Endodermal cell (in vitro differentiated cells): ENCODE results near the gene CD81. TPM values are rescaled to one million over a fixed set of nuclear protein-coding genes. Genes with fewer than 3 reads are reported as not detected.

Experiments
- DNase-seq: peaks from one replicate; pipeline ENCODE4 v3.0.0-alpha.2; 2017
- H3K27ac ChIP-seq: 2 replicates; pipeline ENCODE4 v1.5.1; 2013; ENCODE audit warnings: mild to moderate bottlenecking, low read depth, low read length, moderate library complexity
- H3K27me3 ChIP-seq: 2 replicates; pipeline ENCODE4 v1.6.1; 2013; ENCODE audit warnings: mild to moderate bottlenecking, low read length, moderate library complexity; ENCODE audit not compliant: insufficient read depth, control insufficient read depth, poor library complexity, severe bottlenecking
- H3K36me3 ChIP-seq: 2 replicates; pipeline ENCODE4 v1.7.0; 2013; ENCODE audit warnings: mild to moderate bottlenecking, low read length, moderate library complexity; ENCODE audit not compliant: control insufficient read depth, insufficient read depth
- H3K4me1 ChIP-seq: one replicate; pipeline ENCODE4 v1.7.0; 2013; ENCODE audit warnings: low read length; ENCODE audit not compliant: control insufficient read depth, insufficient read depth
- H3K4me3 ChIP-seq: 2 replicates; pipeline ENCODE4 v1.5.1; 2013; ENCODE audit warnings: mild to moderate bottlenecking, low read length, moderate library complexity
- H3K9ac ChIP-seq: 2 replicates; pipeline ENCODE4 v1.6.1; 2013; ENCODE audit warnings: mild to moderate bottlenecking, low read length, moderate library complexity; ENCODE audit not compliant: poor library complexity, severe bottlenecking; ENCODE audit errors: extremely low read depth
- H3K9me3 ChIP-seq: 2 replicates; pipeline ENCODE4 v1.6.1; 2013; ENCODE audit warnings: mild to moderate bottlenecking, low read length, moderate library complexity; ENCODE audit not compliant: control insufficient read depth
- H3K27ac Mint-ChIP-seq: 2 replicates; pipeline ENCODE4 v1.8.0; 2020; ENCODE audit warnings: mixed read lengths
- H3K27me3 Mint-ChIP-seq: 2 replicates; pipeline ENCODE4 v1.8.0; 2021; ENCODE audit warnings: mild to moderate bottlenecking, mixed read lengths; ENCODE audit not compliant: insufficient read depth
- H3K36me3 Mint-ChIP-seq: 2 replicates; pipeline ENCODE4 v1.8.0; 2020; ENCODE audit warnings: low read depth, mixed read lengths
- H3K4me1 Mint-ChIP-seq: 2 replicates; pipeline ENCODE4 v1.8.0; 2020; ENCODE audit warnings: mixed read lengths
- H3K4me3 Mint-ChIP-seq: 2 replicates; pipeline ENCODE4 v1.8.0; 2020; ENCODE audit warnings: mild to moderate bottlenecking, moderate library complexity, mixed read lengths
- H3K9me3 Mint-ChIP-seq: 2 replicates; pipeline ENCODE4 v1.8.0; 2020; ENCODE audit warnings: mild to moderate bottlenecking, mixed read lengths
- WGBS, 2 experiments: methylation state at CpG; one replicate each; pipeline versions ENCODE4 v1.1.5 to v1.1.7; 2013; ENCODE audit warnings: missing lambda C conversion rate in 2 of 2, mixed read lengths in 1 of 2; ENCODE audit not compliant: insufficient coverage in 1 of 2, insufficient read length in 1 of 2; 5-methylcytosine and 5-hydroxymethylcytosine counted together
- long read RNA-seq, 4 experiments: library from polyadenylated mRNA in 2 of 4; library from RNA in 1 of 4; library from capped mRNA in 1 of 4; stranded (forward) in 3 of 4; unstranded in 1 of 4; transcript quantifications; one replicate each; pipeline ENCODE4 v2.0.0, GENCODE V29; 2020 to 2021; ENCODE audit warnings: inconsistent platforms in 1 of 4
- polyA plus RNA-seq, 2 experiments: library from polyadenylated mRNA; stranded (reverse); fragments of 50-300 nt; gene quantifications; one replicate each; pipeline ENCODE4 v1.2.3, GENCODE V29; 2013
- total RNA-seq, 2 donors: library from RNA; stranded (reverse); fragmentation: NEBNext Ultra II Directional in 1 of 2; extraction: Animal tissue kit (Norgen Biotek cat#: 25700) in 1 of 2; gene quantifications; 2 replicates in 1 of 2; 3 replicates in 1 of 2; pipeline ENCODE4 v1.2.1, GENCODE V29; 2021
- TF ChIP-seq, protein P1 (sequence below): fragments of 200-600 bp; sonication (generic); conservative IDR thresholded peaks from 2 replicates; pipeline ENCODE4 v1.5.0; 2021; ENCODE audit warnings: antibody characterized with exemption, mild to moderate bottlenecking

The CD81 gene, protein sequence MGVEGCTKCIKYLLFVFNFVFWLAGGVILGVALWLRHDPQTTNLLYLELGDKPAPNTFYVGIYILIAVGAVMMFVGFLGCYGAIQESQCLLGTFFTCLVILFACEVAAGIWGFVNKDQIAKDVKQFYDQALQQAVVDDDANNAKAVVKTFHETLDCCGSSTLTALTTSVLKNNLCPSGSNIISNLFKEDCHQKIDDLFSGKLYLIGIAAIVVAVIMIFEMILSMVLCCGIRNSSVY
- 100 to 1,000 TPM; 275 to 331 TPM for total RNA-seq
- polyA plus RNA-seq (2013, experiment 1 of 2): 204 TPM
- polyA plus RNA-seq (2013, experiment 2 of 2): 188 TPM
- long read RNA-seq, experiment 1, transcript CD81-201 (8 exons, 1,520 nt): major isoform, 164 of 223 reads
- long read RNA-seq, experiment 1, transcript CD81-207 (6 exons, 890 nt): minor isoform, 7 of 223 reads
- long read RNA-seq, experiment 1, partial matches to known transcripts: 21 of 223 reads
- long read RNA-seq, experiment 1, other reads (novel, unspliced or antisense): 27 of 223 reads
- long read RNA-seq, experiment 2, transcript CD81-201 (8 exons, 1,520 nt): major isoform, 445 of 461 reads
- long read RNA-seq, experiment 2, partial matches to known transcripts: 9 of 461 reads
- long read RNA-seq, experiment 2, other reads (novel, unspliced or antisense): 4 of 461 reads
- long read RNA-seq, experiment 3, transcript CD81-204 (5 exons, 940 nt): major isoform, 6 of 16 reads
- long read RNA-seq, experiment 3, partial matches to known transcripts: 3 of 16 reads
- long read RNA-seq, experiment 3, other reads (novel, unspliced or antisense): 2 of 16 reads
- long read RNA-seq, experiment 4, partial matches to known transcripts: 0 of 2 reads
- long read RNA-seq, experiment 4, other reads (novel, unspliced or antisense): 1 of 2 reads

DNA sequence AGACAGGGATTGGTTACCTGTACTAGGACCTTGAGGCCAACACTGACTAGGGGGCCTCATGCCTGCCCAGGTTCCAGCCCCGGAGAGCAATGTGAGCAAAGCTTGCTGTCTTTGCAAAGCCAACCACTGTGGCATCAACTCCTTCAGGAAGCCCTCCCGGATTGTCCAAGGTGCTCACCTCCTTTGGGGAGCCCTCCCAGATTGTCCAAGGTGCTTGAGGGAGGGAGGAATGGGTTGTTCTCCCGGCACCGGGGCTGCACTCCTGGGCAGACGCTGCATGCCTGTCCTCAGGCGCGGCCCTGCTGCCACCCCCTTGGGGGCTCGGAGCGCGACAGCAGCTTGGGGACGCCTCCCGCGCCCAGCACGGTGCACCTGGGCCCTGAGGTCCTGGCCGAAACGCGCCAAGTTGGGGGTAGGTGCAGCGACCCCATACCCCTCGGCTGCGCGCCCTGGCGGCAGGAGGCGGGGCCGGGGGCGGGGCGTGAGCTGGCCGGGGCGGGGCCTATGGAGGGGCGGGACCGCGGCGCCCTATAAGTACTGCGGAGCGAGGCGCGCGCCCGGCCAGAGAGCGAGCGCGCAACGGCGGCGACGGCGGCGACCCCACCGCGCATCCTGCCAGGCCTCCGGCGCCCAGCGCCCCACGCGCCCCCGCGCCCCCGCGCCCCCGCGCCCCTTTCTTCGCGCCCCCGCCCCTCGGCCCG lies at the start of gene CD81:
Gene CD81, plus strand, starts transcription at position 560 of the 701 bp plus-strand sequence. CDS start 240 bp downstream, outside the sequence.
- H3K9ac ChIP-seq: peak within 1 kb of the TSS; percentile 88
- WGBS, 2 experiments: 8 to 100% methylated on average over 1 to 55 of the region's 65 CpGs
- Mint-ChIP-seq H3K27me3 (peaks cover 2% of the 10 kb centered on the region), H3K36me3 (peaks cover 6% of the 10 kb centered on the region), H3K4me1 (peaks cover 13% of the 10 kb centered on the region), H3K4me3 (peak within 1 kb of the TSS; percentile 87), H3K9me3 (no peaks in the 10 kb centered on the region), H3K27ac (peak within 1 kb of the TSS; percentile 90)
- TF ChIP-seq, protein P1, sequence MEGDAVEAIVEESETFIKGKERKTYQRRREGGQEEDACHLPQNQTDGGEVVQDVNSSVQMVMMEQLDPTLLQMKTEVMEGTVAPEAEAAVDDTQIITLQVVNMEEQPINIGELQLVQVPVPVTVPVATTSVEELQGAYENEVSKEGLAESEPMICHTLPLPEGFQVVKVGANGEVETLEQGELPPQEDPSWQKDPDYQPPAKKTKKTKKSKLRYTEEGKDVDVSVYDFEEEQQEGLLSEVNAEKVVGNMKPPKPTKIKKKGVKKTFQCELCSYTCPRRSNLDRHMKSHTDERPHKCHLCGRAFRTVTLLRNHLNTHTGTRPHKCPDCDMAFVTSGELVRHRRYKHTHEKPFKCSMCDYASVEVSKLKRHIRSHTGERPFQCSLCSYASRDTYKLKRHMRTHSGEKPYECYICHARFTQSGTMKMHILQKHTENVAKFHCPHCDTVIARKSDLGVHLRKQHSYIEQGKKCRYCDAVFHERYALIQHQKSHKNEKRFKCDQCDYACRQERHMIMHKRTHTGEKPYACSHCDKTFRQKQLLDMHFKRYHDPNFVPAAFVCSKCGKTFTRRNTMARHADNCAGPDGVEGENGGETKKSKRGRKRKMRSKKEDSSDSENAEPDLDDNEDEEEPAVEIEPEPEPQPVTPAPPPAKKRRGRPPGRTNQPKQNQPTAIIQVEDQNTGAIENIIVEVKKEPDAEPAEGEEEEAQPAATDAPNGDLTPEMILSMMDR: no peak
- no peaks in the 10 kb centered on the region for H3K4me1 ChIP-seq
- peak within 1 kb of the TSS; percentile 49 for H3K27ac ChIP-seq
- DNase-seq: peak; percentile 88
- H3K4me3 ChIP-seq: peak within 1 kb of the TSS; percentile 96
- no peaks in the 10 kb centered on the region for H3K9me3 ChIP-seq
- H3K36me3 ChIP-seq: no peaks in the 10 kb centered on the region
- no peaks in the 10 kb centered on the region for H3K27me3 ChIP-seq

DNA sequence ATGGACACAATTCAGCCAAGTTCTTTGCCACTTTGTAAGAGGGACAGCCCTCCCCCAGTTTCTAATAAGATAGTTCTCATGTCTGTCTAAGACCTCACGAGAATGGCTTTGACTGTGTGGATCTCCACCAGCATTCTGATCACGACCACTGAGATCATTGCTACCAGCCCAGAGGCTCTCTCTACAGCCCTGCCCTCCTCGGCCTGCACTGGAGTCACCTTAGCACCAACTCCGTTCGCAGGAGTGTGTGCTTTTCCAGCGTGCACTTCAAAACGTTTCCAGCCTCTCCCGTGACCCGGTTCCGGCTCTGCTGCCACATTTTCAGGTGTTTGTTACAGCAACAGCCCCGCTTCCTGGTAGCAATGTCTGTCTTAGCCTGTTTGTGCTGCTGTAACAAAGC lies 49.1 kb upstream of the CD81 start:
- peaks cover 29% of the 10 kb centered on the region for H3K9me3 Mint-ChIP-seq
- no peak for DNase-seq
- Histone ChIP-seq H3K36me3 (no peaks in the 10 kb centered on the region), H3K4me1 (no peaks in the 10 kb centered on the region), H3K4me3 (no peak overlapping the region), H3K27me3 (no peaks in the 10 kb centered on the region), H3K9me3 (peaks cover 4% of the 10 kb centered on the region), H3K27ac (no peak overlapping the region), H3K9ac (no peak overlapping the region)
- WGBS, 2 experiments: 94 to 95% methylated on average over 9 to 11 of the region's 11 CpGs
- peaks cover 10% of the 10 kb centered on the region for H3K36me3 Mint-ChIP-seq
- no peaks in the 10 kb centered on the region for H3K4me1 Mint-ChIP-seq
- H3K27me3 Mint-ChIP-seq: peaks cover 23% of the 10 kb centered on the region
- no peak overlapping the region for H3K4me3 Mint-ChIP-seq
- TF ChIP-seq, protein P1: no peak
- no peak overlapping the region for H3K27ac Mint-ChIP-seq
